ENCODE data around the gene TOM1L2. TPM values are rescaled to one million over a fixed set of nuclear protein-coding genes. Genes with fewer than 3 reads are reported as not detected.

Gene TOM1L2
- total and polyA plus RNA-seq, 2 of the 4 experiments (the other 2 are of a cell fraction), result 34.4 to 51.7 TPM

DNA sequence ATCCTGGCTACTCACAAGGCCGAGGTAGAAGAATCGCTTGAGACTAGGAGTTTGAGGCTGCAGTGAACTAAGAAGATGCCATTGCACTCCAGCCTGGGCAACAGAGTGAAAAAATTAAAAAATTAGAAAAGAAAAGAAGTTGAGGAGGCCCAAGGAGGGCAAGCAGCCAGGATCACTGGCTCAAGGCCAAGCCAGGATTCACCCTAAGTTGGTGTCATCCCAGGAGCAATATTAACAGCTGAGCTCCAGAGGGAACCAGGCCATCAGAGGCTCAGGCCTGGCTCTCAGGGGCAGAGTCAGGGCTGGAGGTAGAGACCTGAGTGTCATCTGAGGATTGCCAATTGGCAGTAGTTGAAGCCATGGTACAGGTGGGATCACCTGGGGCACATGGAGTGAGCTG, 21.2 kb upstream of the TOM1L2 start:
- no peak overlapping the region for H2BK5ac ChIP-seq (ENCODE audit: low read depth, low read length, poor library complexity, severe bottlenecking)
- H3K27me3 ChIP-seq (ENCODE audit: control insufficient read depth, insufficient read depth, low read length), result no peaks in the 10 kb centered on the region
- H2BK120ac ChIP-seq (ENCODE audit: low read depth, low read length), result no peak overlapping the region
- peaks cover 8% of the 10 kb centered on the region; the same call in 1 of the 2 replicates for H3K4me1 ChIP-seq (ENCODE audit: control insufficient read depth, insufficient read depth, low read length)
- no peak overlapping the region for H2AFZ ChIP-seq (replicated peaks; ENCODE audit: low read length, poor library complexity)
- H3K23ac ChIP-seq (ENCODE audit: low read depth, low read length), result no peak overlapping the region
- no peak overlapping the region; the same call in 1 of the 2 replicates for H2AK5ac ChIP-seq (ENCODE audit: low read depth, low read length)
- no peak overlapping the region for H3K4me2 ChIP-seq (ENCODE audit: low read depth, low read length)
- BruUV-seq (replicated peaks), result no TSS peak
- no peak overlapping the region for H2BK15ac ChIP-seq (ENCODE audit: low read depth, low read length)
- no peak overlapping the region for H2BK20ac ChIP-seq (ENCODE audit: low read depth, low read length)
- H3K18ac ChIP-seq (ENCODE audit: low read depth, low read length), result no peak overlapping the region
- H3K27ac ChIP-seq (ENCODE audit: insufficient read depth, low read length), result no peak overlapping the region
- TF ChIP-seq, protein P1, sequence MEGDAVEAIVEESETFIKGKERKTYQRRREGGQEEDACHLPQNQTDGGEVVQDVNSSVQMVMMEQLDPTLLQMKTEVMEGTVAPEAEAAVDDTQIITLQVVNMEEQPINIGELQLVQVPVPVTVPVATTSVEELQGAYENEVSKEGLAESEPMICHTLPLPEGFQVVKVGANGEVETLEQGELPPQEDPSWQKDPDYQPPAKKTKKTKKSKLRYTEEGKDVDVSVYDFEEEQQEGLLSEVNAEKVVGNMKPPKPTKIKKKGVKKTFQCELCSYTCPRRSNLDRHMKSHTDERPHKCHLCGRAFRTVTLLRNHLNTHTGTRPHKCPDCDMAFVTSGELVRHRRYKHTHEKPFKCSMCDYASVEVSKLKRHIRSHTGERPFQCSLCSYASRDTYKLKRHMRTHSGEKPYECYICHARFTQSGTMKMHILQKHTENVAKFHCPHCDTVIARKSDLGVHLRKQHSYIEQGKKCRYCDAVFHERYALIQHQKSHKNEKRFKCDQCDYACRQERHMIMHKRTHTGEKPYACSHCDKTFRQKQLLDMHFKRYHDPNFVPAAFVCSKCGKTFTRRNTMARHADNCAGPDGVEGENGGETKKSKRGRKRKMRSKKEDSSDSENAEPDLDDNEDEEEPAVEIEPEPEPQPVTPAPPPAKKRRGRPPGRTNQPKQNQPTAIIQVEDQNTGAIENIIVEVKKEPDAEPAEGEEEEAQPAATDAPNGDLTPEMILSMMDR (conservative IDR thresholded peaks at IDR 0.05; ENCODE audit: low read depth, low read length), result no peak
- TF ChIP-seq RFX5 (IDR thresholded peaks at IDR 0.05; ENCODE audit: low read depth, low read length), result no peak
- TF ChIP-seq RAD21 (IDR thresholded peaks at IDR 0.05; ENCODE audit: low read length), result no peak
- no peak for TF ChIP-seq NFE2L2 (IDR thresholded peaks at IDR 0.05; ENCODE audit: low read depth, low read length)
- TF ChIP-seq, protein P2, sequence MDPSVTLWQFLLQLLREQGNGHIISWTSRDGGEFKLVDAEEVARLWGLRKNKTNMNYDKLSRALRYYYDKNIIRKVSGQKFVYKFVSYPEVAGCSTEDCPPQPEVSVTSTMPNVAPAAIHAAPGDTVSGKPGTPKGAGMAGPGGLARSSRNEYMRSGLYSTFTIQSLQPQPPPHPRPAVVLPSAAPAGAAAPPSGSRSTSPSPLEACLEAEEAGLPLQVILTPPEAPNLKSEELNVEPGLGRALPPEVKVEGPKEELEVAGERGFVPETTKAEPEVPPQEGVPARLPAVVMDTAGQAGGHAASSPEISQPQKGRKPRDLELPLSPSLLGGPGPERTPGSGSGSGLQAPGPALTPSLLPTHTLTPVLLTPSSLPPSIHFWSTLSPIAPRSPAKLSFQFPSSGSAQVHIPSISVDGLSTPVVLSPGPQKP (IDR thresholded peaks at IDR 0.05; ENCODE audit: borderline replicate concordance, low read depth, low read length), result no peak
- no peak for TF ChIP-seq BHLHE40 (IDR thresholded peaks at IDR 0.05; ENCODE audit: low read depth, low read length)
- no peak for TF ChIP-seq POLR2A (IDR thresholded peaks at IDR 0.05; ENCODE audit: low read depth, low read length)
- no peak for TF ChIP-seq MAZ (IDR thresholded peaks at IDR 0.05; ENCODE audit: borderline replicate concordance, low read depth, low read length)
- no peak for TF ChIP-seq MAFK (IDR thresholded peaks at IDR 0.05; ENCODE audit: low read depth, low read length)
- no peak for TF ChIP-seq CHD1 (IDR thresholded peaks at IDR 0.05; ENCODE audit: low read depth, low read length)
- TF ChIP-seq FOS (IDR thresholded peaks at IDR 0.05; ENCODE audit: low read depth, low read length), result no peak
- no peak for TF ChIP-seq CEBPB (IDR thresholded peaks at IDR 0.05; ENCODE audit: low read depth, low read length)
- no peak for TF ChIP-seq SMC3 (IDR thresholded peaks at IDR 0.05; ENCODE audit: low read depth, low read length)
- TF ChIP-seq, protein P3, sequence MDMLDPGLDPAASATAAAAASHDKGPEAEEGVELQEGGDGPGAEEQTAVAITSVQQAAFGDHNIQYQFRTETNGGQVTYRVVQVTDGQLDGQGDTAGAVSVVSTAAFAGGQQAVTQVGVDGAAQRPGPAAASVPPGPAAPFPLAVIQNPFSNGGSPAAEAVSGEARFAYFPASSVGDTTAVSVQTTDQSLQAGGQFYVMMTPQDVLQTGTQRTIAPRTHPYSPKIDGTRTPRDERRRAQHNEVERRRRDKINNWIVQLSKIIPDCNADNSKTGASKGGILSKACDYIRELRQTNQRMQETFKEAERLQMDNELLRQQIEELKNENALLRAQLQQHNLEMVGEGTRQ (IDR thresholded peaks at IDR 0.05; ENCODE audit: low read depth, low read length), result no peak
- no peak for TF ChIP-seq MXI1 (IDR thresholded peaks at IDR 0.05; ENCODE audit: borderline replicate concordance, low read depth, low read length)
- TF ChIP-seq RCOR1 (IDR thresholded peaks at IDR 0.05; ENCODE audit: insufficient replicate concordance, low read length), result no peak
- H3K56ac ChIP-seq (ENCODE audit: extremely low read depth, insufficient read depth, low read length), result no peak overlapping the region
- DNase-seq (no peak), ATAC-seq (ENCODE audit: low read depth) (no peak)
- no peak overlapping the region for H3K4ac ChIP-seq (ENCODE audit: low read depth, low read length)
- peaks cover 2% of the 10 kb centered on the region for H3K9me1 ChIP-seq (ENCODE audit: insufficient read depth, low read length)
- no peaks in the 10 kb centered on the region for H3K79me1 ChIP-seq (ENCODE audit: low read depth in 1 of 2, low read length in 2 of 2)
- CTCF ChIA-PET, result no interaction called here
- no peak overlapping the region for H4K8ac ChIP-seq (ENCODE audit: low read depth in 2 of 2, low read length in 2 of 2)
- H4K20me1 ChIP-seq (ENCODE audit: insufficient read depth, low read length), result no peaks in the 10 kb centered on the region
- no peaks in the 10 kb centered on the region for H3K9me3 ChIP-seq (ENCODE audit: control insufficient read depth, insufficient read depth, low read length)
- H3K9ac ChIP-seq (ENCODE audit: low read depth, low read length), result no peak overlapping the region
- WGBS, 2 experiments (ENCODE audit: extremely low coverage in 2 of 2, insufficient read length in 1 of 2), result 100% methylated on average over 2 of the region's 2 CpGs; no CpG with 5 or more reads in 1 of the 2 experiments
- H3K36me3 ChIP-seq (ENCODE audit: control insufficient read depth, insufficient read depth, low read length), result no peaks in the 10 kb centered on the region
- intact Hi-C loops (cut with micrococcal nuclease), result loop anchor here (5.0 kb wide), 1 partner anchor 34 kb away; no protein-coding TSS in a partner anchor
- dilution Hi-C loops (cut with HindIII; ENCODE audit: low sequenced_read_pairs, unreplicated experiment), result no loop called here
- no peak overlapping the region for H3K4me3 ChIP-seq (ENCODE audit: insufficient read depth, low read depth, low read length)
- no peak overlapping the region for H4K5ac ChIP-seq (ENCODE audit: low read depth, low read length)
- in situ Hi-C loops (cut with MboI; ENCODE audit: low sequenced_read_pairs), result no loop called here
- no peak overlapping the region for H4K91ac ChIP-seq (ENCODE audit: insufficient read depth, low read depth, low read length)
- no peak overlapping the region for H3K14ac ChIP-seq (replicated peaks; ENCODE audit: low read depth, low read length)
- H2AK9ac ChIP-seq (replicated peaks; ENCODE audit: low read depth, low read length, poor library complexity), result no peak overlapping the region
- POLR2A ChIA-PET (ENCODE audit: unreplicated experiment), result no interaction called here

Data from IMR-90 (cell line).